Lower lobe of right lung (tissue), 2 donors: ENCODE data around the gene FCER1G. TPM values are rescaled to one million over a fixed set of nuclear protein-coding genes. Genes with fewer than 3 reads are reported as not detected.
"Not testable (repeated sequence)": the region's sequence is repeated elsewhere in the genome, so short reads cannot be mapped to it uniquely, and the experiment has no call there.

Source experiments
- ATAC-seq, 2 donors: fragments of 200-7000 bp; cut with Tn5 transposase; one replicate each; pipeline ENCODE4 v1.9.1; 2020 to 2022; ENCODE audit warnings: mild to moderate bottlenecking in 2 of 2, moderate library complexity in 2 of 2
- DNase-seq: peaks from one replicate; pipeline ENCODE4 v3.0.0-alpha.2; 2020
- H3K27ac ChIP-seq: fragments of 200-600 bp; one replicate; pipeline ENCODE4 v1.8.0; 2022
- H3K27me3 ChIP-seq: fragments of 200-600 bp; one replicate; pipeline ENCODE4 v1.8.0; 2022; ENCODE audit warnings: low read depth
- H3K36me3 ChIP-seq: fragments of 200-600 bp; one replicate; pipeline ENCODE4 v1.8.0; 2022; ENCODE audit warnings: mild to moderate bottlenecking
- H3K4me1 ChIP-seq: fragments of 200-600 bp; one replicate; pipeline ENCODE4 v1.8.0; 2022
- H3K4me3 ChIP-seq: fragments of 200-600 bp; one replicate; pipeline ENCODE4 v1.8.0; 2022; ENCODE audit warnings: mild to moderate bottlenecking
- H3K9me3 ChIP-seq: fragments of 200-600 bp; one replicate; pipeline ENCODE4 v1.8.0; 2022
- CTCF ChIP-seq: fragments of 200-600 bp; IDR thresholded peaks from one replicate; pipeline ENCODE4 v1.8.0; 2022; ENCODE audit warnings: antibody characterized with exemption, mild to moderate bottlenecking
- intact Hi-C: fragments of 100-400 bp; cut with DNase I; formaldehyde crosslinking; loops from one replicate; pipeline ENCODE4 v1.11.0; 2022
- total RNA-seq: library from RNA; stranded (reverse); fragmentation: NEBNext Ultra II Directional; extraction: Animal tissue kit (Norgen Biotek cat#: 25700); gene quantifications from one replicate; pipeline ENCODE4 v1.2.1, GENCODE V29; 2021
- donor health status: DM: no; HTN: yes; CAD: no; lungs with severe emphysema.

The FCER1G gene
- total RNA-seq, 1 donor from 2014 or later = 283 TPM

DNA sequence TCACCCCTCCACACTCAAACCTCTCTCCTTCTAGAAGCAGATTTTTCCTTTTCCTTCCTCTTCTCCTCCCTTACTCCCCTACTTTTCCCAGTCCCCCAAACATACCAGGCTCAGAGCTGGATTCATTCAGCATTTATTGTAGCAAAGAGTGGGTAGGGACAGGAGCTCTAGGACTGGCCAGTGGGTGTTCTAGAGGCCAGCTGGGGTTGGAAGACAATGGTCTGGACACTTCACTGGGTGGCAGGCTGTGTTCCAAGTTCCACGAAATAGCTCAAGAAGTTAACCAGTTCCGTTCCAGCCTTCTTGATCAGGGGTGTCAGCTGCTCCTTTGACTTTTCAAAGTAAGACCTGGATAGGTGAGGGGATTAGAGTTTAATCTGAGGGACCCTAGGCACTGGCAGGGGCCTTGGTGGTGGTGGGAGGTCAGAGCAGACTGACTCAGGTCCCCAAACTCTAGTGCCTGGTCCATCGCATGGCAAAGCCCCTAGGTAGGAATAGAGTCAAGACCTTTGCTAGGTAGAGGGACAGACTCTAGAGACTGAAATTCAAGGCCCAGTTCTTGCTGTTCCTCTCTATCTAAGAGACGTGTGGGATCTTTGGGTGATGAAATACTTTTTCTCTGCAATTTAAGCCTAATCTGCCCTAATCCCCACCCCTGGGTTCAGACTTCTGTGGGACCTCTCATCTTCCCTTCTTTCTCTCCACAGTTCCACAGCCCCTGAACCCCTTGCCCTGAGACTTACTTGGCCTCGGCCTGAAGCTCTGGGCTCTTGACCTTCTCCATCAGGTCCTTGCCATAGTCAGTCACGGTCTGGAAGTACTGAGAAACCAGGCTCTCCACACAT lies 7.3 kb downstream of the FCER1G start:
- Histone ChIP-seq H3K27ac (no peak overlapping the region), H3K4me1 (peaks cover 22% of the 10 kb centered on the region), H3K27me3 (no peaks in the 10 kb centered on the region), H3K4me3 (no peak overlapping the region), H3K9me3 (no peaks in the 10 kb centered on the region), H3K36me3 (no peaks in the 10 kb centered on the region)
- ATAC-seq (no peak), DNase-seq (no peak)
- TF ChIP-seq CTCF = no peak
- intact Hi-C loops = no loop called here

GRCh38 chr1:161223805-161224694 lies 9.0 kb downstream of the FCER1G start:
- peaks cover 26% of the 10 kb centered on the region for H3K4me1 ChIP-seq
- no peak overlapping the region for H3K4me3 ChIP-seq
- ATAC-seq (no peak), DNase-seq (no peak)
- no peak overlapping the region for H3K27ac ChIP-seq
- peaks cover 8% of the 10 kb centered on the region for H3K36me3 ChIP-seq
- no peaks in the 10 kb centered on the region for H3K9me3 ChIP-seq
- no peaks in the 10 kb centered on the region for H3K27me3 ChIP-seq
- intact Hi-C loops = no loop called here
- TF ChIP-seq CTCF = no peak

- H3K9me3 ChIP-seq = not testable (repeated sequence)
Measured at GRCh38 chr1:161224695-161225087, 9.6 kb downstream of the FCER1G start.

GRCh38 chr1:161225178-161225533 lies 10.1 kb downstream of the FCER1G start:
- Histone ChIP-seq H3K9me3 (no peaks in the 10 kb centered on the region), H3K36me3 (peaks cover 20% of the 10 kb centered on the region), H3K27ac (peak overlapping the region; percentile 61), H3K4me1 (peaks cover 26% of the 10 kb centered on the region), H3K27me3 (no peaks in the 10 kb centered on the region), H3K4me3 (no peak overlapping the region)
- ATAC-seq (no peak), DNase-seq (no peak)
- TF ChIP-seq CTCF = no peak
- intact Hi-C loops = no loop called here

More at GRCh38 chr1:161224695-161225087, 9.6 kb downstream of the FCER1G start:
- Histone ChIP-seq H3K36me3 (peaks cover 15% of the 10 kb centered on the region), H3K4me1 (peaks cover 26% of the 10 kb centered on the region)
- H3K4me3 ChIP-seq, H3K27me3 ChIP-seq, H3K27ac ChIP-seq, DNase-seq, ATAC-seq, intact Hi-C loops: not testable (repeated sequence)

DNA sequence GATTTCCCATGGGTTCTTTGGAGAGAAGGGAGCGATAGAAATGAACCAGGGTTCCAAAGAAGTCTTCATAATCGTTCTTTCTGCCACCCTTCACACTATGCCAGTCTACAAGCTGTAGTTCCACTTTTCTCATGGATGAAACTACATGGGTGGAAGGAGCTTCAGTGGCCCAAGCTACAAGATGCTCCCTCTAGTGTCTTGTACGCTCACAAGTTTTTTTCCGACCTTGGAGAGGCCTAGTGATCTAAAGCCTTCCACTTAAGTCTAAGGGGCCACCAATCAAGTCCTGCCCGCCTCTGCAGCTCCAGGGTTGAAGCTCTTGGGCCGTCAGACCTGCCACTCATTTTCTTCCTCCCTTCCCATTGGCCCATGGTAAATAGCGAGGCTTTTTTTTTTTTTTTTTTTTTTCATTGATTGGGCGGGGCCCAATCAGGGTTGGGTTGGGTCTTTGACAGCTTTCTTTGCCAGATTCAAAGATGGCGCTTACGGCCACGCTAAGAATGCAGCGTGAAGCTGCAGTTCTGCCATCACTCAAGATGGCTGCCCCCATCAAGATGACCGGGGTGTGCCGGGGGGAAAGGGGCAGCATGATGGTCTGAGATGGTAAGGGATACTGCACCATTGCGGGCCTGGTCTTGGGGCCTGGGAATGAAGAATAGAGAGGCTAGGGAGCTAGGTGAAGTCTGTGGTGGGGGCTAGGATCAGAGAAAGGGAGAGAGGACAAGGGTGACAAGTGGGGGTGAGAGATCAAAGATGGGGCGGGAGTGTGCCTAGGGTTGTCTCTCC lies 10.6 kb downstream of the FCER1G start, which contains the start of gene TOMM40L:
Gene TOMM40L (plus strand): TSS at position 527 of the 786 bp plus-strand sequence. CDS start 430 bp downstream, outside the sequence.
- H3K4me3 ChIP-seq = peak within 1 kb of the TSS; percentile 70

More for the DNA sequence above, 10.6 kb downstream of the FCER1G start, which contains the start of gene TOMM40L:
- ATAC-seq (peak; percentile 95 to 97), DNase-seq (peak; percentile 93)
- H3K36me3 ChIP-seq = peaks cover 20% of the 10 kb centered on the region
- TF ChIP-seq CTCF = peak; percentile 56
- H3K4me1 ChIP-seq = peaks cover 26% of the 10 kb centered on the region
- H3K9me3 ChIP-seq = no peaks in the 10 kb centered on the region
- peak within 1 kb of the TSS; percentile 68 for H3K27ac ChIP-seq
- intact Hi-C loops = no loop called here
- H3K27me3 ChIP-seq = no peaks in the 10 kb centered on the region
